Iris pigment epithelial cell (primary cell): Measurements from ENCODE around the gene GAMT.

Source experiments
- DNase-seq: peaks from one replicate; pipeline ENCODE4 v3.0.0-alpha.2; 2011; ENCODE audit warnings: low read depth

The GAMT gene

DNA sequence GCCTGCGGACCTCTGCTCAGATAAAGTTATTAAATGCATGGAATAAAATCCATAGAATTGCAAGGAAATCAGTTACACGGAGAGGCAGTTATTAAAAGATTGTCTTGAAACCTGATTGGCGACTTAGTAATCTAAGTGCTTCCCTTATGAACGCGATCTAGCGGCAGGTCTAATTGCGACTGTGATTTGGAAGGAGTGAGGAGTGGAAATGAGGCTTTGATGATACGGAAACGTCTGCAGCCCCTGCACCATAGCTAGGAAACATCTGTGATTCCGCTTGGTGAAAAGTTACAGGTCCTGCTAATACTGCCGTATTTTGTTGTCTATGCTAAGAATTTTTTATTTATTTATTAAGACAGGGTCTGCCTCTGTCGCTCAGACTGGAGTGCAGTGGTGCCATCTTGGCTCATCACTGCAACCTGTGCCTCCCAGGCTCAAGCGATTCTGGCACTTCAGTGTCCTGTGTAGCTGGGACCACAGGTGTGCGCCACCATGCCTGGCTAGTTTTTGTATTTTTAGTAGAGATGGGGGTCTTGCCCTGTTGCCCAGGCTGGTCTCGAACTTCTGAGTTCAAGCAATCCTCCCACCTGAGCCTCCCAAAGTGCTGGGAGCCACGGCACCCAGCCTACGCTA is 16.7 kb downstream of the GAMT start:
- no peak for DNase-seq

DNA sequence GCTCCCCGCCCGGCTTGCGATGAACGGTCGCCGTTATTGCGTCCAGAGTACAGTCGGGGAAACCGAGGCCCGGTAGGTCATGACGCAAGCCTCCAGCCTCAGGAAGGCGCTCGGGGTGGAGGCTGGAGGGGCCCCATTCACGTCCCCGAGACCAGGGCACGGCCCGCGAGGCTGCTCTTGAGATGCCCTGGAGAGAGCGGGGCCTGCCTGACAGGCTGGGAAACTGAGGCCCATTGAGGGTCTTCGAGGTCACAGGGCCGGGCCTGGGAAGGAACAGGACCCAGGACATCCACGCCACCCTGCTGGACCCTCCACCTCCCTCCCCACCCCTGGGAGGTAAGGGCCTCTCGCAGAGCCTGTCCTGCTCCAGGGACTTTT is 17.3 kb downstream of the GAMT start:
- no peak for DNase-seq

DNA sequence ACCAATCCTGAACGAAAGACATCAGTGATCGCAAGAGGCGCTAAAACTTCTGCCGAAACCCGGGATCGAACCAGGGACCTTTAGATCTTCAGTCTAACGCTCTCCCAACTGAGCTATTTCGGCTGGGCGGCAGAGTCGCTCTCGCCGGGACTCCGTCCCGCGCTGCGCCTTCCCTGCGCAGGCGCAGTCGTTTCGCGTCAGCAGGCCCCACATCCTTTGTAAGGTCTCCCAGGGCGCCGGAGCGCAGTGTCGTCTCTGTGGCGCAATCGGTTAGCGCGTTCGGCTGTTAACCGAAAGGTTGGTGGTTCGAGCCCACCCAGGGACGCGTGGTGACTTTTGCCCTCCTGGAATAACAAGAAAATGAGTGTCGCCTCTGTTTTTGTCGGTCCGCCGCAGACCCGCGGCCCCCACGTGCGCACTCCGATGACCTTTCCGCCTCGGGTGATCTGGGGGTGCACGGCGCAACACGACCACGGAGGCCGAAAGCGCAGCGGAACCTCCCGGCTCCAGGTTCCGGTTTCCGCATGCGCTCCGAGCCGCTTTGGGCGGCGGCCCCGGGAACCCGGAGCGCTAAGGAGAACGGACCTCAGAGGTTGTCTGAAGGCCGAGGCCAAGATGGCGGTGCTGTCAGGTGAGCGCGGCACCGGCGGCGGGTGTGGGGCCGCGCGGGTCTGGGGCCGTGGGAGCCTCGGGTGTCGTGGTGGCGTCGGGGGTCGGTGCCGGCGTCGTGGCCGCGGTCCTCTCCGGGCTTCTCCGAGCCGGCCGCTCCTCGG is 17.8 kb downstream of the GAMT start, which contains the start of gene NDUFS7:
Gene NDUFS7 (plus strand): TSS at position 596 of the 773 bp plus-strand sequence. CDS start 20 bp downstream, at position 616.
- DNase-seq, result peak; percentile 90

GRCh38 chr19:1383017-1383311 is 18.4 kb downstream of the GAMT start:
- peak; percentile 79 for DNase-seq

- DNase-seq, result no peak
Measured at GRCh38 chr19:1382250-1382649, 19.1 kb downstream of the GAMT start.

DNA sequence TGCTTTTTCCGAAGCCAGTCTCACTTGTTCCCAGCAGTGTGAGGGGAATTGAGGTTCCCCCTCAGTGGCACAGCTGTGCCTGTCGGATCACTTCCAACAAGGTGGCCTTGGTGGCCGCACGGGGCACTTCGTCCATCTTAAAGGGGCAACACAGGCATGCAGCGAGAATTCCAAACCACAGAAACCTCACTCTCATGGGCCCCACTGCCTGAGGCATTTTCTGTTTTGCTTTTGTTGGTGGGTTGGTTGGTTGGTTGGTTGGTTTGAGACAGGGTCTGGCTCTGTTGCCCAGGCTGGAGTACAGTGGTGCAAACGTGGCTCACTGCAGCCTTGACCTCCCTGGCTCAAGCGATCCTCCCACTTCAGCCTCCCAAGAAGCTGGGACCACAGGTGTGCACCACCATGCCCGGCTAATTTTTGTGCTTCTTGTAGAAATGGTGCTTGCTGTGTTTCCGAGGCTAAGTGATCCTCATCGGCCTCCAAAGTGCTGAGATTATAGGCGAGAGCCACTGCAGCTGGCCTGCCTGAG is 21.3 kb downstream of the GAMT start:
- no peak for DNase-seq

DNA sequence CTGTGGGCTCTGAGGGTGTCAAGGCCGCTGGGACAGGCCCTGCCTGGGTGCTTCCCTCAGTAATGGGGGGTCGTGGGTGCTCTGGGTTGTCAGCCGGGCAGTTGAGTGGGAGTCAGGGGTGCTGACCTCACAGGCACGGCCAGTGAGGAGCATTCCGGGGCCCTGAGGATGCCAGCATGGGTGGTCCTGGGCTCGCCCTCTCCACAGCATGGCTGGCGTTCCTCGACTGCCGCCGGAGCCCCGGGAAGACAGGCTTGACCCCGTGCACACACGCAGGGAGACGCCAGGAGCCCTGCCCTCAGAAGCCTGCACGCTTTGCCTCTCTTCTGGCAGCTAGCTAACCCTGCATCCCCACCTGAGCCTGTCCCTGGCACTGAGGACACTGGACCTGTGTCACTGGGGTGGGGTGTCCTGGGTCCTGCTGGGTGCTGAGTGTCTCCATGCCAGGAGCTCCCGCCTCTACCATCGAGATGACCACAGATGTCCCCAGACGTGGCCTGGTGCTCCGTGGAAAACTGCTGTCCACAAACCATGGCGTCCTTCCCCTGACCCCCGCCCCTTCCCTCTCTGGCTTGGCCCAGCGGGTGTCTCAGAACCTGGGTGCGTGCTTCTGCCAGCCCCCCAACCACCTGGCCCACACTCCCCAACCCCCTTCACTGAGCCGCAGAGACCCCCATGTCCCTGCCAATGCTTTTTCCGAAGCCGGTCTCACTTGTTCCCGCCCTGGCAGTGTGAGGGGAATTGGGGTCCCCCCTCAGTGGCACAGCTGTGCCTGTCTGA is 22.0 kb downstream of the GAMT start:
- DNase-seq, result no peak

- DNase-seq, result no peak
Measured at GRCh38 chr19:1377965-1378785, 23.2 kb downstream of the GAMT start.

DNA sequence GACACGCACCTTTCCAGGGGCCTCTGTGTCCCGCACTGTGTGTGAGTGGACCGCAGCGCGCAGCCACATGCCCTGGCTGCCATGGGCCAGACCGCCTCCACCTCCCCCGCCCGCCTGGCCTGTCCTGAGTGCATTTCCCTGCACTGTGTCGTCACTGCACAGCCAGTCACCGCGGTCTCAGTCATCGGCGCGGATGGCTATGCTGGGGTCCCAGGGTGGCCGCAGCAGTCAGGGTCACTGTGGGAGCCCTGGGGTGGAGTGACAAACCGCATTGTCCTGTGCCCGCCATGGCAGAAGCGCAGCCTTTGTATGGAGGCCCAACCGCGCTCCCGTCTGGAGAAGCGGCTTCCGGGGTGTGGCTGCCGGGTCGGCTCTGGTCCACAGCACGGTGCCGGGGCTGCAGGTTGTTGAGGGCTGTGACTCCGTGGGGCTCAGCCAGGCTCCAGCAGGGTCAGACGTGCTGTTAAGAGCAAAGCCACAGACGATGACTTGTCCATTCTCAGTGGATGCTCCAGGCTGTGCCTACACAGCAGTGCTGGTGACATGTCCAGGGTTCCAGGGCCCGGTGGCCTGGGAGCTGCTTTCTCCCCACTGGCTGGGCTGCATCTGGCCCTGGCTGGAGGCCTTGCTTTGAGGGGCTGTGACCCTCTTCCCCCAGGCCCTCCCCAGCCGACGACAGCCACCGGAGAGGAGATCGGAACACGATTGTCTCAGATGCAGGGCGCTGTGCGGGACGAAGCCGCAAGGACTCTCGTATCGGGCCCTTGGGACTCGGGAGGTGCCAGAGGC is 24.0 kb downstream of the GAMT start:
- DNase-seq, result no peak

DNA sequence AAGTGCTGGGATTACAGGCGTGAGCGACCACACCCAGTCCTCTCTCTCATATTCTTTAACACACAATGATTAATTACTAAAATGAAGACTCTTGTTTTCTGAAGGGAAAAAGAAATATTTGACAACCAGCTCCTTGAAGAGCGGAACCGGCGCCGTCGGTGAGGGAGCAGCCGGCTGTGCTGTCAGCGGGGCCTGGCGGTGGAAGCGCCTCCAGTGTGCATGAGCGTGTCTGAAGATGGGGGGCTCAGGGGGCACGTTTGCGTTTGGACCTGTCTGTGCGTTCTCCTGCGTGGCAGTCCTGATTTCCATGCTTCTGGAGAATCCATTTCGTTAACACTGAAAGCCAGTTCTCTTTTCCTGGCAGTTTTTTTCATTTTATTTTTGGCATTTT is 24.9 kb downstream of the GAMT start:
- no peak for DNase-seq

GRCh38 chr19:1374250-1374577 is 27.1 kb downstream of the GAMT start:
- no peak for DNase-seq

DNA sequence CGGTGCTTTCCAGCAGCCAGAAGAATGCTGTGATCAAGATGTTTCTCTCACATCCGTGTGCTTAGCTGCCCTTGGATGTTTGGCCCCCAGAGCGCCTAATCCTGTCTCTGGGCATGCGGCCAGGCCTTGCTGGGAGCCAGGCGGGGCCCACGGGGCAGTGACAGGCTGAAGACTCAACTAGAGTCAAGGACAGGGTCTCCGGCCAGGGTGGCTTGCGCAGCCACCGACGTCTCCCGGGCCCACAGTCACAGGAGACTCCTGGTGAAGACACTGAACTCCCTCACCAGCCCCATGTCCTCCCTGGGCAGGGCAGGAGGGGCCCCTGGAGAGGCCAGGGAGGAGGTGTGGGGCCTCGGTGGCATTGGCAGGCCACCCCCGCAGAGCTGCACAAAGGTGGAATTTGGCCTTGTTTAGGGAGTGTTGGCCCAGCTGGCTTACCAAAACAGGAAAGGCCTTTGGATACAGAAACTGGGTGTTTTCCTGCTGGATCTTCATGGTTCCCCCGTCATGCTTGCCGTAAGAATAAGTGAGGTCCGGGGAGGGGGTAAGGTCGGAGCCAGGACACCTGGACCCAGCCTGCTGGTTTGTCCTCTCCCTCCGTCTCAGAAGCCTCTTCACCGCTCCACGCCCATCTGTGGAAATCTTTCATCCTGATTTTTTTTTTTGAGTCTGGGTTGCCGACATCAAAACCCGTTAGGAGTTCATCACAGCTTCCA is 27.6 kb downstream of the GAMT start:
- peak; percentile 86 for DNase-seq

- DNase-seq, result no peak
Measured at GRCh38 chr19:1373042-1373533, 28.3 kb downstream of the GAMT start.

GRCh38 chr19:1370579-1371361 is 30.6 kb downstream of the GAMT start:
- DNase-seq, result no peak

DNA sequence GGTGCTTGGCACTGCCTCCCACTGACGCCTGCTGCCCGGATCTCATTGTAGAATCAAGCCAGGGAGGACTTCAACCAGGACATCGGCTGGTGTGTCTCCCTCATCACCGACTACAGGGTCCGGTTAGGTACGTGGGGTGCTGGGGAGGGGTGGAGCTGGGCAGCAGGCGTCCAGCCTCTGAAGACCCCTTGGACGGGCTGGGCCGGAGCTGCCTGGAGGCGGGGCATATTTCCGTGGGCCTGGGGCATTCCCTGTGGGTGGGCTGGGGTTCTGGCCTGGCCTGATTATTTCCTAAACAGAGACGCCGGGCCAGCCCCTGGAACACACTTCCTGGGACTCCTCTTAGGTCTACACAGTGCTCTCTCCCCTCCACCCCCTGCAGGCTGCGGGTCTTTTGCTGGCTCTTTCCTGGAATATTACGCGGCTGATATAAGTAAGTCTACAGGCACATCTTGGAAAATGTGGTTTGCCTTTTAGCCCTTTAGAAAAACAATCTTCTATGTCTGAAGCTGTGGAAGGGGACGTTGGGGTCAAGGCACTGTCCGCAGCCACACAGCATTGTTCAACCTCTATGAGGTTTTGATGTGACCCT is 32.0 kb downstream of the GAMT start:
- no peak for DNase-seq

GRCh38 chr19:1366899-1367870 is 34.2 kb downstream of the GAMT start:
- no peak for DNase-seq

GRCh38 chr19:1366296-1366695 is 35.0 kb downstream of the GAMT start:
- DNase-seq, result no peak
